ENCODE results near the gene TIFAB. TPM values are rescaled to one million over a fixed set of nuclear protein-coding genes. Genes with fewer than 3 reads are reported as not detected.

The TIFAB gene
- total RNA-seq, 4 donors from 2014 or later = 0.16 TPM; not detected in 3

DNA sequence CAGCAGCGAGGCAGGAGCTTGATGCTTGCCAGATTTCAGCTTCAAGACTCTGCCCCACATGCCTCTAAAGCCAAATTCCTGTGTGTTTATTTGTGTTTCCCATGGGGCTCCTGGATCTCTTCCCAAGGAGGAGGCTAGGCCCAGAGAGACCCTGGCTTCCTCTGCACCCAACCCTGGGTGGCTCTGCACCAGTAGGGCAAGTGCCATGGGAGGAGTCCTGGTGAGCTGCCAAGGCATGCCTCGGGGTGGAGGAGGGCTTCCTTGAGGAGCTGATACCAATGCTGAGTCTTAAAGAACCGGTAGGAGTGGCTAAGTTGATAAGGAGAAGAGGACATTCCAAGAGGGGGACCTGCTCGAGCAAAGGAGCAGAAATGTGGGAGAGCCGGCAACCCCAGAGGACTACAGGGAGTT is 6.8 kb upstream of the TIFAB start:
- intact Hi-C loops (cut with DNase I; ENCODE audit: low total_unique reads) (no loop called here), in situ Hi-C loops (cut with MboI; ENCODE audit: low pct_ligation_motif_present in 1 of 4, low pct_unique_long_range_greater_than_20kb in 1 of 4, low sequenced_read_pairs in 3 of 4) (loop anchor here in 2 of 4 donors (25.0 kb wide), 1 partner anchor 378 kb away; the partner anchor contains the start of gene SLC25A48 (in 2 of the 2))
- H3K27ac ChIP-seq = no peak overlapping the region
- no peaks in the 10 kb centered on the region for H3K9me3 ChIP-seq
- peak; percentile 84 for DNase-seq
- H3K36me3 ChIP-seq = no peaks in the 10 kb centered on the region
- 20 to 32% methylated on average over 1 to 5 of the region's 5 CpGs for WGBS, 2 donors (ENCODE audit: low coverage in 1 of 2)
- no peak for TF ChIP-seq EP300 (IDR thresholded peaks at IDR 0.05; ENCODE audit: low read depth)
- TF ChIP-seq, protein P1, sequence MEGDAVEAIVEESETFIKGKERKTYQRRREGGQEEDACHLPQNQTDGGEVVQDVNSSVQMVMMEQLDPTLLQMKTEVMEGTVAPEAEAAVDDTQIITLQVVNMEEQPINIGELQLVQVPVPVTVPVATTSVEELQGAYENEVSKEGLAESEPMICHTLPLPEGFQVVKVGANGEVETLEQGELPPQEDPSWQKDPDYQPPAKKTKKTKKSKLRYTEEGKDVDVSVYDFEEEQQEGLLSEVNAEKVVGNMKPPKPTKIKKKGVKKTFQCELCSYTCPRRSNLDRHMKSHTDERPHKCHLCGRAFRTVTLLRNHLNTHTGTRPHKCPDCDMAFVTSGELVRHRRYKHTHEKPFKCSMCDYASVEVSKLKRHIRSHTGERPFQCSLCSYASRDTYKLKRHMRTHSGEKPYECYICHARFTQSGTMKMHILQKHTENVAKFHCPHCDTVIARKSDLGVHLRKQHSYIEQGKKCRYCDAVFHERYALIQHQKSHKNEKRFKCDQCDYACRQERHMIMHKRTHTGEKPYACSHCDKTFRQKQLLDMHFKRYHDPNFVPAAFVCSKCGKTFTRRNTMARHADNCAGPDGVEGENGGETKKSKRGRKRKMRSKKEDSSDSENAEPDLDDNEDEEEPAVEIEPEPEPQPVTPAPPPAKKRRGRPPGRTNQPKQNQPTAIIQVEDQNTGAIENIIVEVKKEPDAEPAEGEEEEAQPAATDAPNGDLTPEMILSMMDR (IDR thresholded peaks at IDR 0.05) = no peak
- TF ChIP-seq POLR2A (IDR thresholded peaks at IDR 0.05) = no peak
- TF ChIP-seq POLR2AphosphoS5 (IDR thresholded peaks at IDR 0.05) = no peak
- peaks cover 4% of the 10 kb centered on the region for H3K27me3 ChIP-seq
- no peak overlapping the region for H3K4me3 ChIP-seq
- H3K4me1 ChIP-seq = peaks cover 0 to 10% (median 5%) of the 10 kb centered on the region in 4 donors

DNA sequence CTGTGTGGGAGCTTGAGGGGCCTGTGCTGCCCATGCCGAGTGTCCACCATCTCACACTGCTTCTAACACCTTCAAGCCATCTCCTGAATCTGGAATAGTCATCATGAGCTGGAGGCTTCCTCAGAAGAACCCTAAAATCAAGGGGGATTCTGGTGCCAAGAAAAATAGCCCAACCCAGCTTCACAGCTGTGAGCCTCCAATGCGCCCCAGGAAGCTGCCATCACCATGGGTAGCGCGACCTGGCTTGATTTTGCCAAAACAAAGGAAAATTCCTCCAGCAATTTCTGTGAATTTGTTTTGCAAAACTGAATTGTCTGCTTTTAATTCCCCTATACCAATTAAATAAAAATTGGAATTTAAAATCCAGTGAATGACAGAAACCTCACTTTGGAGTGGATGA is 6.2 kb upstream of the TIFAB start:
- in situ Hi-C loops (cut with MboI; ENCODE audit: low pct_ligation_motif_present in 1 of 4, low pct_unique_long_range_greater_than_20kb in 1 of 4, low sequenced_read_pairs in 3 of 4) (loop anchor here in 2 of 4 donors (25.0 kb wide), 1 partner anchor 379 kb away; the partner anchor contains the start of gene SLC25A48 (in 2 of the 2)), intact Hi-C loops (cut with DNase I; ENCODE audit: low total_unique reads) (no loop called here)
- Histone ChIP-seq H3K27me3 (no peaks in the 10 kb centered on the region), H3K4me1 (peaks cover 0 to 10% (median 5%) of the 10 kb centered on the region in 4 donors), H3K4me3 (no peak overlapping the region), H3K36me3 (no peaks in the 10 kb centered on the region), H3K9me3 (no peaks in the 10 kb centered on the region), H3K27ac (no peak overlapping the region)
- no peak for TF ChIP-seq POLR2A (IDR thresholded peaks at IDR 0.05)
- TF ChIP-seq EP300 (IDR thresholded peaks at IDR 0.05; ENCODE audit: low read depth) = no peak
- TF ChIP-seq, protein P1 (IDR thresholded peaks at IDR 0.05) = no peak
- no peak for TF ChIP-seq POLR2AphosphoS5 (IDR thresholded peaks at IDR 0.05)
- WGBS, 2 donors (ENCODE audit: low coverage in 1 of 2) = 95% methylated on average over 4 of the region's 4 CpGs; no CpG with 5 or more reads in 1 of the 2 donors
- DNase-seq = no peak

DNA sequence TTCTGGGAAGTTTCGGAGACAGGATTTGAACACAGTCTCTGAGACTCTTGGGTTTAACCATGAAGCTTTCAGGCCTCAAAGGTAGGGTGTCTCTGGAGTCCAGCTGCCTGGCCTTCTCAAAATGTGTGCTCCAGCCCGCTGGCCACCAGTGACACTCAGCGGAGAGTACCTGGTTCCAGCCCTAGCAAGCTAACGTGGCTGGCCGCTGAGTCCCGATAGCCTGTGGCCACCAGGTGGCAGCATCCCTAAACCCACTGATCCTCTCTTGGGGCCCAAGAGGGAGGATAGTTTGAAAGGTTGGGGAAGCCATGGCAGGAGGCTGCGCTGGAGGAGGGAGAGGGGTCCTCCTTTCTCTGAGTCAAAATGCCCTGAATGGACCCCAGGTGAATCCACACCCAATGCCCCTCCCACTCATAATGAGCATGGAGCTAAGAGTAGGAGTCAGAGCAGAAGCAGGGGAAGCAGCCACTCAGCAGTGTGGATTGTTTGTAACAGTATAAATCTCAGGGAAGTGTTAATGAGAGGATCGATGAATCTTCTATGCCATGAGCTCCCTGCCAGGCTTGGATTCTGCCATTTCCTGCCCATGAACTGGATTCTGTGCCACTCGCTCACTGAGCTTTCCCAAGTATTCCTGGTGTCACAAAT is 5.4 kb upstream of the TIFAB start:
- Histone ChIP-seq H3K27ac (no peak overlapping the region), H3K36me3 (no peaks in the 10 kb centered on the region), H3K9me3 (no peaks in the 10 kb centered on the region), H3K4me1 (peaks cover 0 to 10% (median 5%) of the 10 kb centered on the region in 4 donors), H3K4me3 (no peak overlapping the region), H3K27me3 (no peaks in the 10 kb centered on the region)
- in situ Hi-C loops (cut with MboI; ENCODE audit: low pct_ligation_motif_present in 1 of 4, low pct_unique_long_range_greater_than_20kb in 1 of 4, low sequenced_read_pairs in 3 of 4) = loop anchor here in 2 of 4 donors (25.0 kb wide), 1 partner anchor 380 kb away; the partner anchor contains the start of gene SLC25A48 (in 2 of the 2)
- WGBS, 2 donors (ENCODE audit: low coverage in 1 of 2) = 50% methylated on average over 8 of the region's 9 CpGs; no CpG with 5 or more reads in 1 of the 2 donors
- intact Hi-C loops (cut with DNase I; ENCODE audit: low total_unique reads) = no loop called here
- TF ChIP-seq, protein P1 (IDR thresholded peaks at IDR 0.05) = peak; percentile 52 to 75 (median 73)
- TF ChIP-seq POLR2A (IDR thresholded peaks at IDR 0.05) (no peak), POLR2AphosphoS5 (IDR thresholded peaks at IDR 0.05) (no peak), EP300 (IDR thresholded peaks at IDR 0.05; ENCODE audit: low read depth) (no peak)
- DNase-seq = peak; percentile 69

DNA sequence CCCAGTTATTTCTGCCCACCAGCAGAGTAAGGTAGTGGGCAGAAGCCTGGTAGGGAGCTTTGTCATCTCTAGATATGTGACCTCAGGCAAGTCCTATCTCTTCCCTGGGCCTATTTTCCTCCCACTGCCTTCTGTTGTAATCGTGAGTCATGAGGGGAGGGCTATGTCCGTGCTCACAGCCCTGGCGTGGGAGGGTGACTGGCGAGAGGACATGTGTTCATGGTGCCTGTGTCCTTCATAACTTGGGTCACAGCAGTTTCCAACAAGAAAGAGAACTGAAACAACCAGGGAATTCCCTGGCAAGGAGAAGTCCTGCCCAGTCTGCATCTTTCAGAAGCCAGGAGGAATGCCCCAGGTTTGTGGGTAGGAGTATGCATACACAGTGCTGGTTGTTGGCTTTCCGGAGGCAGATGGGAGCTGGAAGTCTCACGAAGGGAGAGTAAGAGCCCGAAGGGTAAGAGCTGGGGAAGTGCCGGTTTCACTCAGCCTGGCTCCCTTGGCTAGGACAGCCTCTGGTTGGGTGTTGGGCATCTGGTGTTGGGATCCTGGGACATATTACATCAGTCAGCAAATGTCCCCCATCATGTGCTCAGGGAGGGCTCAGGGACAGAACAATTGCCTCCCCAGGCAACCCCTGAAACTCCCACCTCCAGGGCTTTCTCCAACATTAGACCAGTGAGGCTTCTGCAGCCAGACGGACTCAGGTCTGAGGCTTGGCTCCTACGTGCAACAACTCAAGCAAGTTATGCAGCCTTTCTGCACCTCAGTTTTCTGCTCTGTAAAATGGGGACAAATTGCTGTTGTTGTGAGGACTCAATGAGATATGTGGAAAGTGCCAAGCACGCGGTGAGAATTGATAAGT is 4.3 kb upstream of the TIFAB start:
- Histone ChIP-seq H3K27me3 (no peaks in the 10 kb centered on the region), H3K9me3 (no peaks in the 10 kb centered on the region), H3K4me3 (no peak overlapping the region), H3K27ac (no peak overlapping the region), H3K4me1 (peaks cover 0 to 10% (median 5%) of the 10 kb centered on the region in 4 donors), H3K36me3 (no peaks in the 10 kb centered on the region)
- DNase-seq = peak; percentile 25
- intact Hi-C loops (cut with DNase I; ENCODE audit: low total_unique reads) = no loop called here
- WGBS, 2 donors (ENCODE audit: low coverage in 1 of 2) = 84 to 94% methylated on average over 3 to 12 of the region's 12 CpGs
- in situ Hi-C loops (cut with MboI; ENCODE audit: low pct_ligation_motif_present in 1 of 4, low pct_unique_long_range_greater_than_20kb in 1 of 4, low sequenced_read_pairs in 3 of 4) = loop anchor here in 2 of 4 donors (25.0 kb wide), 1 partner anchor 381 kb away; the partner anchor contains the start of gene SLC25A48 (in 2 of the 2)
- no peak for TF ChIP-seq POLR2AphosphoS5 (IDR thresholded peaks at IDR 0.05)
- TF ChIP-seq POLR2A (IDR thresholded peaks at IDR 0.05) = no peak
- TF ChIP-seq, protein P1 (IDR thresholded peaks at IDR 0.05) = no peak
- no peak for TF ChIP-seq EP300 (IDR thresholded peaks at IDR 0.05; ENCODE audit: low read depth)

Measured in transverse colon (tissue), 4 donors.